Astrocyte (in vitro differentiated cells and primary cell): ENCODE results near the gene HINFP.

Experiments used
- CTCF ChIP-seq: IDR thresholded peaks from 2 replicates; pipeline ENCODE4 v1.5.1; 2011; ENCODE audit warnings: low read depth, mild to moderate bottlenecking, inconsistent platforms, low read length, moderate library complexity; ENCODE audit not compliant: insufficient read depth
- EZH2 ChIP-seq: IDR thresholded peaks from 2 replicates; pipeline ENCODE4 v1.6.1; 2012; ENCODE audit warnings: mild to moderate bottlenecking, low read length, inconsistent platforms; ENCODE audit not compliant: insufficient read depth

- TF ChIP-seq CTCF (no peak), EZH2 (peak; percentile 27)
These were observed 28.5 kb downstream of the HINFP start for GRCh38 chr11:119149786-119150275.
